GM23248 (cell line): ENCODE measurements around the gene ZFTA. TPM values are rescaled to one million over a fixed set of nuclear protein-coding genes. Genes with fewer than 3 reads are reported as not detected.

Experiments
- DNase-seq: peaks from one replicate; pipeline ENCODE4 v3.0.0-alpha.2; 2015
- H2AFZ ChIP-seq: fragments of 200-600 bp; sonication (generic); 2 replicates; pipeline ENCODE4 v1.6.1; 2016; ENCODE audit warnings: antibody characterized with exemption
- H3F3A ChIP-seq: fragments of 200-600 bp; sonication (generic); 2 replicates; pipeline ENCODE4 v1.6.1; 2016; ENCODE audit warnings: mild to moderate bottlenecking, antibody characterized with exemption, mixed run types; ENCODE audit not compliant: insufficient read depth
- H3K27ac ChIP-seq: fragments of 200-600 bp; sonication (generic); 2 replicates; pipeline ENCODE4 v1.5.1; 2016; ENCODE audit warnings: mild to moderate bottlenecking
- H3K27me3 ChIP-seq: fragments of 200-600 bp; sonication (generic); replicated peaks from 2 replicates; pipeline ENCODE4 v1.6.1; 2016; ENCODE audit warnings: mild to moderate bottlenecking; ENCODE audit not compliant: insufficient read depth
- H3K36me3 ChIP-seq: fragments of 200-600 bp; sonication (generic); 2 replicates; pipeline ENCODE4 v1.6.1; 2016; ENCODE audit warnings: low read depth, mild to moderate bottlenecking
- H3K4me1 ChIP-seq: fragments of 200-600 bp; sonication (generic); 2 replicates; pipeline ENCODE4 v1.6.1; 2016; ENCODE audit warnings: mild to moderate bottlenecking; ENCODE audit not compliant: insufficient read depth
- H3K4me2 ChIP-seq: fragments of 200-600 bp; sonication (generic); one replicate; pipeline ENCODE4 v1.6.1; 2016; ENCODE audit warnings: mild to moderate bottlenecking; ENCODE audit not compliant: unreplicated experiment
- H3K4me3 ChIP-seq: fragments of 200-600 bp; sonication (generic); 2 replicates; pipeline ENCODE4 v1.5.1; 2016; ENCODE audit warnings: mild to moderate bottlenecking
- H3K79me2 ChIP-seq: fragments of 200-600 bp; sonication (generic); 2 replicates; pipeline ENCODE4 v1.6.1; 2016; ENCODE audit warnings: mild to moderate bottlenecking; ENCODE audit not compliant: insufficient read depth
- H3K9ac ChIP-seq: fragments of 200-600 bp; sonication (generic); 2 replicates; pipeline ENCODE4 v1.6.1; 2016; ENCODE audit warnings: mild to moderate bottlenecking
- H3K9me2 ChIP-seq: fragments of 200-600 bp; sonication (generic); 2 replicates; pipeline ENCODE4 v1.6.1; 2016; ENCODE audit warnings: mixed run types, mild to moderate bottlenecking, moderate library complexity; ENCODE audit not compliant: insufficient read depth
- H3K9me3 ChIP-seq: fragments of 200-600 bp; sonication (generic); one replicate; pipeline ENCODE4 v1.6.1; 2017; ENCODE audit warnings: low read depth
- H4K20me1 ChIP-seq: fragments of 200-600 bp; sonication (generic); 2 replicates; pipeline ENCODE4 v1.6.0; 2016; ENCODE audit not compliant: insufficient read depth
- EZH2 ChIP-seq: fragments of 200-600 bp; sonication (generic); IDR thresholded peaks from 2 replicates; pipeline ENCODE4 v1.6.1; 2018; ENCODE audit warnings: antibody characterized with exemption, mild to moderate bottlenecking; ENCODE audit not compliant: insufficient read depth, poor library complexity, severe bottlenecking
- EZH2phosphoT487 ChIP-seq: fragments of 200-600 bp; sonication (generic); IDR thresholded peaks from 2 replicates; pipeline ENCODE4 v1.6.1; 2018; ENCODE audit warnings: antibody characterized with exemption, moderate library complexity, mild to moderate bottlenecking, low read depth; ENCODE audit not compliant: insufficient read depth
- WGBS, 2 experiments: methylation state at CpG; one replicate each; pipeline ENCODE4 v1.1.6; 2015 to 2017; ENCODE audit warnings: low lambda C conversion rate in 2 of 2, low coverage in 1 of 2; ENCODE audit errors: missing lambda C conversion rate in 2 of 2; 5-methylcytosine and 5-hydroxymethylcytosine counted together
- in situ Hi-C: fragments of 300-500 bp; cut with MboI; formaldehyde crosslinking; loops from 2 replicates; pipeline ENCODE4 v1.15.0; 2020
- polyA plus RNA-seq: library from polyadenylated mRNA; unstranded; fragments of >200 nt; fragmentation: Nextera tagmentation; extraction: Ambion mirVana; gene quantifications from 2 replicates; pipeline ENCODE4 v1.2.1, GENCODE V29; 2016
- small RNA-seq: library from RNA; depleted of rRNA; stranded (forward); fragments of <200 nt; gene quantifications from one replicate; pipeline ENCODE3, GENCODE V24; 2014; ENCODE audit warnings: low read depth, low replicate concordance
- total RNA-seq: library from RNA; depleted of rRNA; stranded (reverse); fragments of >200 nt; shearing (Covaris generic); gene quantifications from 2 replicates; pipeline ENCODE4 v1.2.3, GENCODE V29; 2014; rRNA removed

ZFTA gene
- total and polyA plus RNA-seq, 2 experiments from 2014 or later, result 0.96 to 23.0 TPM

DNA sequence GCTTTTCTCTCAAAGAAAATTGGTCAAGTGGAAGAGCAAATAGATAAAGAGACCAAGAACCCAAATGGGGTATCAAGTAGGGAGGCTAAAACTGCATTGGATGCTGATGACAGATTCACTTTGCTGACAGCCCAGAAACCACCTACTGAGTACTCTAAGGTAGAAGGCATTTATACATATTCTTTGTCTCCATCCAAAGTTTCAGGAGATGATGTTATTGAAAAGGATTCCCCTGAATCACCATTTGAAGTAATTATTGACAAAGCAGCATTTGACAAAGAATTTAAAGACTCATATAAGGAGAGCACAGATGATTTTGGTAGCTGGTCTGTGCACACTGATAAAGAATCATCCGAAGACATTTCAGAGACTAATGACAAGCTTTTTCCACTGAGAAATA lies 49.6 kb downstream of the ZFTA start:
- WGBS, 2 experiments, result 88 to 97% methylated on average over 1 of the region's 1 CpG
- in situ Hi-C loops, result no loop called here
- H3K79me2 ChIP-seq, result peaks cover 96% of the 10 kb centered on the region

More for the DNA sequence above, 49.6 kb downstream of the ZFTA start:
- peaks cover 3% of the 10 kb centered on the region; the same call in 1 of the 2 replicates for H3K36me3 ChIP-seq
- DNase-seq, result no peak
- H3F3A ChIP-seq, result 0 out of 2 replicates have a peak, but pooled peaks cover 5% of the 10 kb centered on the region
- no peak overlapping the region for H2AFZ ChIP-seq
- no peak overlapping the region for H3K9ac ChIP-seq
- H3K27me3 ChIP-seq, result no peaks in the 10 kb centered on the region
- TF ChIP-seq EZH2, result no peak
- TF ChIP-seq EZH2phosphoT487, result no peak
- H3K4me3 ChIP-seq, result no peak overlapping the region
- no peaks in the 10 kb centered on the region for H3K9me2 ChIP-seq
- no peak overlapping the region for H3K4me2 ChIP-seq
- H3K4me1 ChIP-seq, result peaks cover 6% of the 10 kb centered on the region; the same call in 1 of the 2 replicates
- no peak overlapping the region for H3K27ac ChIP-seq
- H4K20me1 ChIP-seq, result no peaks in the 10 kb centered on the region
- no peaks in the 10 kb centered on the region for H3K9me3 ChIP-seq

Small RNA genes within 50 kb of the gene (small RNA-seq; reads per million reads assigned to genes)
- gene RN7SL596P, result not detected

Other genes with a start within 250 kb of the ZFTA start
- gene PLAAT4, start 232.0 kb downstream of the ZFTA start, total RNA-seq, result 0.65 and 3.2 TPM in 2 replicates
- 0.84 and 1.2 TPM in 2 replicates for gene PLAAT4, start 232.0 kb downstream of the ZFTA start, polyA plus RNA-seq
- gene PLAAT2, start 205.4 kb downstream of the ZFTA start, total RNA-seq, result not detected in 2 replicates
- not detected in 2 replicates for gene PLAAT2, start 205.4 kb downstream of the ZFTA start, polyA plus RNA-seq
- 1.8 and 4.3 TPM in 2 replicates for gene PLAAT3, start 154.3 kb downstream of the ZFTA start, total RNA-seq
- 4.2 and 4.9 TPM in 2 replicates for gene PLAAT3, start 154.3 kb downstream of the ZFTA start, polyA plus RNA-seq
- 199 and 210 TPM in 2 replicates for gene ATL3, start 97.4 kb downstream of the ZFTA start, total RNA-seq
- 79.5 and 79.9 TPM in 2 replicates for gene ATL3, start 97.4 kb downstream of the ZFTA start, polyA plus RNA-seq
- 66.9 and 113 TPM in 2 replicates for gene RTN3, start 87.3 kb downstream of the ZFTA start, total RNA-seq
- gene RTN3, start 87.3 kb downstream of the ZFTA start, polyA plus RNA-seq, result 123 and 127 TPM in 2 replicates
- gene SPINDOC, start 44.7 kb upstream of the ZFTA start, total RNA-seq, result 10.6 and 15.3 TPM in 2 replicates
- 0.30 and 0.86 TPM in 2 replicates for gene SPINDOC, start 44.7 kb upstream of the ZFTA start, polyA plus RNA-seq
- 14.8 and 15.8 TPM in 2 replicates for gene MARK2, start 70.3 kb upstream of the ZFTA start, total RNA-seq
- gene MARK2, start 70.3 kb upstream of the ZFTA start, polyA plus RNA-seq, result 8.6 and 8.9 TPM in 2 replicates
- 0.89 and 1.8 TPM in 2 replicates for gene RCOR2, start 148.4 kb upstream of the ZFTA start, total RNA-seq
- 0.24 TPM in 1 of 2 replicates, not detected in the other for gene RCOR2, start 148.4 kb upstream of the ZFTA start, polyA plus RNA-seq
- gene NAA40, start 170.2 kb upstream of the ZFTA start, total RNA-seq, result 11.7 and 27.9 TPM in 2 replicates
- 10.3 and 12.0 TPM in 2 replicates for gene NAA40, start 170.2 kb upstream of the ZFTA start, polyA plus RNA-seq
- gene COX8A, start 205.8 kb upstream of the ZFTA start, total RNA-seq, result 358 and 388 TPM in 2 replicates
- 397 and 417 TPM in 2 replicates for gene COX8A, start 205.8 kb upstream of the ZFTA start, polyA plus RNA-seq
- gene OTUB1, start 217.7 kb upstream of the ZFTA start, total RNA-seq, result 35.5 and 48.3 TPM in 2 replicates
- 123 and 130 TPM in 2 replicates for gene OTUB1, start 217.7 kb upstream of the ZFTA start, polyA plus RNA-seq